Liver (tissue), 9 donors: ENCODE data around the gene CLOCK. TPM values are rescaled to one million over a fixed set of nuclear protein-coding genes. Genes with fewer than 3 reads are reported as not detected.

ENCODE experiments used
- DNase-seq: peaks from one replicate; pipeline ENCODE4 v3.0.0-alpha.2; 2017; ENCODE audit warnings: low spot score
- H3K27ac ChIP-seq, 2 donors: one replicate each; pipeline ENCODE4 v1.7.0; 2013; ENCODE audit warnings: inconsistent platforms in 2 of 2, low read length in 2 of 2, control low read depth in 1 of 2, low read depth in 1 of 2, mild to moderate bottlenecking in 1 of 2
- H3K27me3 ChIP-seq, 4 donors: one replicate each; pipeline versions ENCODE4 v1.6.1 to v1.7.0; 2013; ENCODE audit warnings: low read length in 3 of 4, inconsistent platforms in 1 of 4, mild to moderate bottlenecking in 1 of 4, moderate library complexity in 1 of 4; ENCODE audit not compliant: control insufficient read depth in 4 of 4, insufficient read depth in 4 of 4
- H3K36me3 ChIP-seq, 4 donors: one replicate each; pipeline versions ENCODE4 v1.6.1 to v1.7.0; 2013; ENCODE audit warnings: low read length in 3 of 4, mild to moderate bottlenecking in 3 of 4, low read depth in 1 of 4, moderate library complexity in 1 of 4; ENCODE audit not compliant: control insufficient read depth in 4 of 4, insufficient read depth in 3 of 4
- H3K4me1 ChIP-seq, 4 donors: one replicate each; pipeline versions ENCODE4 v1.6.1 to v1.7.0; 2013; ENCODE audit warnings: low read length in 3 of 4, mild to moderate bottlenecking in 3 of 4, moderate library complexity in 1 of 4; ENCODE audit not compliant: control insufficient read depth in 4 of 4, insufficient read depth in 4 of 4
- H3K4me3 ChIP-seq, 3 donors: one replicate each; pipeline versions ENCODE4 v1.6.1 to v1.7.0; 2013; ENCODE audit warnings: low read length in 3 of 3, control low read depth in 1 of 3, low read depth in 1 of 3, mild to moderate bottlenecking in 1 of 3
- H3K9ac ChIP-seq, 2 donors: one replicate each; pipeline ENCODE4 v1.7.0; 2013; ENCODE audit warnings: low read length in 2 of 2, mild to moderate bottlenecking in 2 of 2, moderate library complexity in 2 of 2, control low read depth in 1 of 2, low read depth in 1 of 2
- H3K9me3 ChIP-seq, 4 donors: one replicate each; pipeline versions ENCODE4 v1.6.1 to v1.7.0; 2013; ENCODE audit warnings: low read length in 3 of 4; ENCODE audit not compliant: control insufficient read depth in 4 of 4
- EGR1 ChIP-seq, 2 donors: IDR thresholded peaks; 2 replicates each; pipeline ENCODE4 v1.6.1; 2016 to 2018; ENCODE audit warnings: antibody characterized with exemption in 2 of 2, low read depth in 2 of 2
- FOXA1 ChIP-seq: IDR thresholded peaks from 2 replicates; pipeline ENCODE4 v1.6.1; 2016; ENCODE audit warnings: antibody characterized with exemption
- FOXA2 ChIP-seq: IDR thresholded peaks from 2 replicates; pipeline ENCODE4 v1.6.1; 2016; ENCODE audit warnings: antibody characterized with exemption
- GABPA ChIP-seq, 2 donors: IDR thresholded peaks in 1 of 2; conservative IDR thresholded peaks in 1 of 2; 2 replicates each; pipeline ENCODE4 v1.6.1; 2016; ENCODE audit warnings: antibody characterized with exemption in 2 of 2, mild to moderate bottlenecking in 1 of 2, moderate library complexity in 1 of 2
- HNF4A ChIP-seq, 2 donors: conservative IDR thresholded peaks; 2 replicates each; pipeline ENCODE4 v1.6.1; 2016; ENCODE audit warnings: antibody characterized with exemption in 2 of 2, mild to moderate bottlenecking in 2 of 2
- HNF4G ChIP-seq: IDR thresholded peaks from 2 replicates; pipeline ENCODE4 v1.6.1; 2016; ENCODE audit warnings: antibody characterized with exemption
- JUND ChIP-seq, 2 donors: IDR thresholded peaks; 2 replicates each; pipeline ENCODE4 v1.6.1; 2016; ENCODE audit warnings: antibody characterized with exemption in 2 of 2
- NR2F2 ChIP-seq: IDR thresholded peaks from 2 replicates; pipeline ENCODE4 v1.6.1; 2016; ENCODE audit warnings: antibody characterized with exemption
- RAD21 ChIP-seq, 2 donors: IDR thresholded peaks; 2 replicates each; pipeline ENCODE4 v1.6.1; 2016; ENCODE audit warnings: antibody characterized with exemption in 2 of 2, mild to moderate bottlenecking in 2 of 2
- RXRA ChIP-seq, 2 donors: IDR thresholded peaks; 2 replicates each; pipeline ENCODE4 v1.6.1; 2017 to 2018; ENCODE audit warnings: antibody characterized with exemption in 2 of 2, mild to moderate bottlenecking in 1 of 2
- SP1 ChIP-seq: IDR thresholded peaks from 2 replicates; pipeline ENCODE4 v1.6.1; 2018; ENCODE audit warnings: antibody characterized with exemption, mild to moderate bottlenecking
- TAF1 ChIP-seq: conservative IDR thresholded peaks from 2 replicates; pipeline ENCODE4 v1.6.1; 2016; ENCODE audit warnings: antibody characterized with exemption, mild to moderate bottlenecking
- YY1 ChIP-seq: IDR thresholded peaks from 2 replicates; pipeline ENCODE4 v1.6.1; 2016; ENCODE audit warnings: antibody characterized with exemption, mild to moderate bottlenecking
- WGBS: extraction: QIAGEN DNeasy Blood & Tissue Kit; methylation state at CpG from one replicate; pipeline ENCODE4 v1.1.7; 2013; 5-methylcytosine and 5-hydroxymethylcytosine counted together
- polyA plus RNA-seq, 2 donors: library from polyadenylated mRNA; stranded (reverse) in 1 of 2; unstranded in 1 of 2; fragments of 200-250 nt in 1 of 2; fragments of >200 nt in 1 of 2; fragmentation: Nextera tagmentation in 1 of 2; extraction: Ambion mirVana in 1 of 2; gene quantifications; one replicate each; pipeline versions ENCODE4 v1.2.1 to v1.2.3, GENCODE V29; 2013 to 2015
- total RNA-seq, 2 donors: library from RNA; depleted of rRNA; stranded (reverse); fragments of >200 nt; gene quantifications; one replicate each; pipeline ENCODE4 v1.2.3, GENCODE V29; 2014
- TF ChIP-seq, protein P1 (sequence below): IDR thresholded peaks from 2 replicates; pipeline ENCODE4 v1.6.1; 2016; ENCODE audit warnings: antibody characterized with exemption, mild to moderate bottlenecking
- TF ChIP-seq, protein P2 (sequence below): fragments of 150-350 bp; IDR thresholded peaks from 2 replicates; pipeline ENCODE4 v1.5.1; 2017; ENCODE audit warnings: improper control_type of control experiment, low read depth, low read length; ENCODE audit not compliant: missing input control
- TF ChIP-seq, protein P3 (sequence below): IDR thresholded peaks from 2 replicates; pipeline ENCODE4 v1.6.1; 2016; ENCODE audit warnings: antibody characterized with exemption
- TF ChIP-seq, protein P4 (sequence below): IDR thresholded peaks from 2 replicates; pipeline ENCODE4 v1.6.1; 2016; ENCODE audit warnings: antibody characterized with exemption
- TF ChIP-seq, protein P5 (sequence below): IDR thresholded peaks from 2 replicates; pipeline ENCODE4 v1.6.1; 2016; ENCODE audit warnings: antibody characterized with exemption
- donor health status: healthy.
- donor health status: healthy.
- donor health status: healthy.
- donor health status: healthy.
- donor health status: healthy.

CLOCK gene, protein sequence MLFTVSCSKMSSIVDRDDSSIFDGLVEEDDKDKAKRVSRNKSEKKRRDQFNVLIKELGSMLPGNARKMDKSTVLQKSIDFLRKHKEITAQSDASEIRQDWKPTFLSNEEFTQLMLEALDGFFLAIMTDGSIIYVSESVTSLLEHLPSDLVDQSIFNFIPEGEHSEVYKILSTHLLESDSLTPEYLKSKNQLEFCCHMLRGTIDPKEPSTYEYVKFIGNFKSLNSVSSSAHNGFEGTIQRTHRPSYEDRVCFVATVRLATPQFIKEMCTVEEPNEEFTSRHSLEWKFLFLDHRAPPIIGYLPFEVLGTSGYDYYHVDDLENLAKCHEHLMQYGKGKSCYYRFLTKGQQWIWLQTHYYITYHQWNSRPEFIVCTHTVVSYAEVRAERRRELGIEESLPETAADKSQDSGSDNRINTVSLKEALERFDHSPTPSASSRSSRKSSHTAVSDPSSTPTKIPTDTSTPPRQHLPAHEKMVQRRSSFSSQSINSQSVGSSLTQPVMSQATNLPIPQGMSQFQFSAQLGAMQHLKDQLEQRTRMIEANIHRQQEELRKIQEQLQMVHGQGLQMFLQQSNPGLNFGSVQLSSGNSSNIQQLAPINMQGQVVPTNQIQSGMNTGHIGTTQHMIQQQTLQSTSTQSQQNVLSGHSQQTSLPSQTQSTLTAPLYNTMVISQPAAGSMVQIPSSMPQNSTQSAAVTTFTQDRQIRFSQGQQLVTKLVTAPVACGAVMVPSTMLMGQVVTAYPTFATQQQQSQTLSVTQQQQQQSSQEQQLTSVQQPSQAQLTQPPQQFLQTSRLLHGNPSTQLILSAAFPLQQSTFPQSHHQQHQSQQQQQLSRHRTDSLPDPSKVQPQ
- 10 to 100 TPM in 1 of 2 donors, 1 to 10 TPM in 1; 7.0 to 19.4 TPM for total RNA-seq
- 1 to 10 TPM; 5.1 to 5.3 TPM for polyA plus RNA-seq

DNA sequence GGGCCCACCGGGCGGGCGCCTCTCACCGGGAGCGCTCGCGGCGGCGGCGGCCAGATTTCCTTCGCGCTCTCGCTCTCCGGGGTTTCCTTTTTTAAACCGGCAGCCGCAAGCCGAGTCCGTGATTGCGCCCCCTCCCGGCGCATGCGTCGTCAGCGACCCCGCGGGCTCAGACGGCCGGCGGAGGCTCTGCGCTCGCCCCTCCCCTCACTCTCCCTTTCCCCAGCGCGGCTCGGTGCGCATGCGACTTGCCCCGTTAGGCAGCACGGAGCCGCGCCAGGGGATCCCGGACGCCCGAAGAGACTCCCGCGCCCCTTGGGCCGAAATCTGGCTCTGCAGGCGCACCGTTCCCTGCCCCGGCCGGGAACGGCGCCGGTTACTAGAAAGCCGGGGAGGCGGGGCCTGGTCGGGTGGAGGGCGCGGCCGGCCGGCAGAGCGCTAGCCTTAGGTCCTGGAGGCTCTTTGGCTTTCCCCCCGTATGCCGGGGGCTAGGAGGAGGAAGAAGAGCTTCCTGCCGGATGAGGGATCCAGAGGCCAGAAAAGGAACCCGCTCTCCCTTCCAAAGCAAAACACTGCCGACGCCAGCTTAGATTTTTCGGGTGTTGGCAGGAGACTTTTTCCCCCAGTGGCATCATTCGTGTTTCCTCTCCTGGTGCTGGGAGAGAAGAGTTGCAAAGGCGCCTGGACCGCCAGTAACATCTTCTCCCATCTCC is at the start of gene CLOCK:
Gene CLOCK, minus strand, starts transcription at position 154 of the 710 bp plus-strand sequence. CDS start 64,124 bp downstream, outside the sequence.
- no peaks in the 10 kb centered on the region for H3K27me3 ChIP-seq
- TF ChIP-seq, protein P1, sequence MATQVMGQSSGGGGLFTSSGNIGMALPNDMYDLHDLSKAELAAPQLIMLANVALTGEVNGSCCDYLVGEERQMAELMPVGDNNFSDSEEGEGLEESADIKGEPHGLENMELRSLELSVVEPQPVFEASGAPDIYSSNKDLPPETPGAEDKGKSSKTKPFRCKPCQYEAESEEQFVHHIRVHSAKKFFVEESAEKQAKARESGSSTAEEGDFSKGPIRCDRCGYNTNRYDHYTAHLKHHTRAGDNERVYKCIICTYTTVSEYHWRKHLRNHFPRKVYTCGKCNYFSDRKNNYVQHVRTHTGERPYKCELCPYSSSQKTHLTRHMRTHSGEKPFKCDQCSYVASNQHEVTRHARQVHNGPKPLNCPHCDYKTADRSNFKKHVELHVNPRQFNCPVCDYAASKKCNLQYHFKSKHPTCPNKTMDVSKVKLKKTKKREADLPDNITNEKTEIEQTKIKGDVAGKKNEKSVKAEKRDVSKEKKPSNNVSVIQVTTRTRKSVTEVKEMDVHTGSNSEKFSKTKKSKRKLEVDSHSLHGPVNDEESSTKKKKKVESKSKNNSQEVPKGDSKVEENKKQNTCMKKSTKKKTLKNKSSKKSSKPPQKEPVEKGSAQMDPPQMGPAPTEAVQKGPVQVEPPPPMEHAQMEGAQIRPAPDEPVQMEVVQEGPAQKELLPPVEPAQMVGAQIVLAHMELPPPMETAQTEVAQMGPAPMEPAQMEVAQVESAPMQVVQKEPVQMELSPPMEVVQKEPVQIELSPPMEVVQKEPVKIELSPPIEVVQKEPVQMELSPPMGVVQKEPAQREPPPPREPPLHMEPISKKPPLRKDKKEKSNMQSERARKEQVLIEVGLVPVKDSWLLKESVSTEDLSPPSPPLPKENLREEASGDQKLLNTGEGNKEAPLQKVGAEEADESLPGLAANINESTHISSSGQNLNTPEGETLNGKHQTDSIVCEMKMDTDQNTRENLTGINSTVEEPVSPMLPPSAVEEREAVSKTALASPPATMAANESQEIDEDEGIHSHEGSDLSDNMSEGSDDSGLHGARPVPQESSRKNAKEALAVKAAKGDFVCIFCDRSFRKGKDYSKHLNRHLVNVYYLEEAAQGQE, result peak; percentile 24
- TF ChIP-seq HNF4G, result no peak
- no peak for TF ChIP-seq JUND (IDR thresholded peaks at IDR 0.05)
- TF ChIP-seq RAD21 (IDR thresholded peaks at IDR 0.05), result peak; percentile 19 to 57
- TF ChIP-seq YY1, result no peak
- TF ChIP-seq FOXA2, result no peak
- no peak for TF ChIP-seq SP1
- TF ChIP-seq TAF1, result no peak
- TF ChIP-seq NR2F2, result no peak
- TF ChIP-seq EGR1 (IDR thresholded peaks at IDR 0.05; ENCODE audit: low read depth in 2 of 2), result no peak
- TF ChIP-seq HNF4A (conservative IDR thresholded peaks at IDR 0.05), result peak in 1 of 2 donors; percentile 16
- TF ChIP-seq, protein P2, sequence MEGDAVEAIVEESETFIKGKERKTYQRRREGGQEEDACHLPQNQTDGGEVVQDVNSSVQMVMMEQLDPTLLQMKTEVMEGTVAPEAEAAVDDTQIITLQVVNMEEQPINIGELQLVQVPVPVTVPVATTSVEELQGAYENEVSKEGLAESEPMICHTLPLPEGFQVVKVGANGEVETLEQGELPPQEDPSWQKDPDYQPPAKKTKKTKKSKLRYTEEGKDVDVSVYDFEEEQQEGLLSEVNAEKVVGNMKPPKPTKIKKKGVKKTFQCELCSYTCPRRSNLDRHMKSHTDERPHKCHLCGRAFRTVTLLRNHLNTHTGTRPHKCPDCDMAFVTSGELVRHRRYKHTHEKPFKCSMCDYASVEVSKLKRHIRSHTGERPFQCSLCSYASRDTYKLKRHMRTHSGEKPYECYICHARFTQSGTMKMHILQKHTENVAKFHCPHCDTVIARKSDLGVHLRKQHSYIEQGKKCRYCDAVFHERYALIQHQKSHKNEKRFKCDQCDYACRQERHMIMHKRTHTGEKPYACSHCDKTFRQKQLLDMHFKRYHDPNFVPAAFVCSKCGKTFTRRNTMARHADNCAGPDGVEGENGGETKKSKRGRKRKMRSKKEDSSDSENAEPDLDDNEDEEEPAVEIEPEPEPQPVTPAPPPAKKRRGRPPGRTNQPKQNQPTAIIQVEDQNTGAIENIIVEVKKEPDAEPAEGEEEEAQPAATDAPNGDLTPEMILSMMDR, result peak; percentile 45
- TF ChIP-seq, protein P3, sequence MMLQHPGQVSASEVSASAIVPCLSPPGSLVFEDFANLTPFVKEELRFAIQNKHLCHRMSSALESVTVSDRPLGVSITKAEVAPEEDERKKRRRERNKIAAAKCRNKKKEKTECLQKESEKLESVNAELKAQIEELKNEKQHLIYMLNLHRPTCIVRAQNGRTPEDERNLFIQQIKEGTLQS, result no peak
- TF ChIP-seq, protein P4, sequence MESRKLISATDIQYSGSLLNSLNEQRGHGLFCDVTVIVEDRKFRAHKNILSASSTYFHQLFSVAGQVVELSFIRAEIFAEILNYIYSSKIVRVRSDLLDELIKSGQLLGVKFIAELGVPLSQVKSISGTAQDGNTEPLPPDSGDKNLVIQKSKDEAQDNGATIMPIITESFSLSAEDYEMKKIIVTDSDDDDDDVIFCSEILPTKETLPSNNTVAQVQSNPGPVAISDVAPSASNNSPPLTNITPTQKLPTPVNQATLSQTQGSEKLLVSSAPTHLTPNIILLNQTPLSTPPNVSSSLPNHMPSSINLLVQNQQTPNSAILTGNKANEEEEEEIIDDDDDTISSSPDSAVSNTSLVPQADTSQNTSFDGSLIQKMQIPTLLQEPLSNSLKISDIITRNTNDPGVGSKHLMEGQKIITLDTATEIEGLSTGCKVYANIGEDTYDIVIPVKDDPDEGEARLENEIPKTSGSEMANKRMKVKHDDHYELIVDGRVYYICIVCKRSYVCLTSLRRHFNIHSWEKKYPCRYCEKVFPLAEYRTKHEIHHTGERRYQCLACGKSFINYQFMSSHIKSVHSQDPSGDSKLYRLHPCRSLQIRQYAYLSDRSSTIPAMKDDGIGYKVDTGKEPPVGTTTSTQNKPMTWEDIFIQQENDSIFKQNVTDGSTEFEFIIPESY, result no peak
- no peak for TF ChIP-seq FOXA1
- TF ChIP-seq GABPA (IDR thresholded peaks at IDR 0.05 in 1 of 2, conservative IDR thresholded peaks at IDR 0.05 in 1 of 2), result no peak
- TF ChIP-seq, protein P5, sequence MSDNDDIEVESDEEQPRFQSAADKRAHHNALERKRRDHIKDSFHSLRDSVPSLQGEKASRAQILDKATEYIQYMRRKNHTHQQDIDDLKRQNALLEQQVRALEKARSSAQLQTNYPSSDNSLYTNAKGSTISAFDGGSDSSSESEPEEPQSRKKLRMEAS, result no peak
- no peak for TF ChIP-seq RXRA (IDR thresholded peaks at IDR 0.05)
- under 1% methylated on average over 71 of the region's 71 CpGs for WGBS

More for the DNA sequence above, at the start of gene CLOCK:
- peak within 1 kb of the TSS; percentile 93 to 97 for H3K27ac ChIP-seq
- no peaks in the 10 kb centered on the region for H3K36me3 ChIP-seq
- no peaks in the 10 kb centered on the region for H3K9me3 ChIP-seq
- peak; percentile 83 for DNase-seq
- H3K4me3 ChIP-seq, result peak within 1 kb of the TSS; percentile 83 to 100 (median 90)
- peaks cover 0 to 20% (median 12%) of the 10 kb centered on the region in 4 donors for H3K4me1 ChIP-seq
- peak within 1 kb of the TSS; percentile 71 for H3K9ac ChIP-seq
